Ishikawa (cell line): ENCODE data around the gene GREB1L.

Experiments used
- CEBPB ChIP-seq: IDR thresholded peaks from 2 replicates; pipeline ENCODE4 v1.6.1; 2012
- CREB1 ChIP-seq: IDR thresholded peaks from 2 replicates; pipeline ENCODE4 v1.6.1; 2012; ENCODE audit warnings: low read depth
- EGR1 ChIP-seq: IDR thresholded peaks from 2 replicates; pipeline ENCODE4 v1.6.1; 2012
- EP300 ChIP-seq: IDR thresholded peaks from 2 replicates; pipeline ENCODE4 v1.6.1; 2012; ENCODE audit warnings: borderline replicate concordance
- FOXM1 ChIP-seq: IDR thresholded peaks from 2 replicates; pipeline ENCODE4 v1.6.1; 2012; ENCODE audit warnings: low read depth, borderline replicate concordance
- NFIC ChIP-seq: IDR thresholded peaks from 2 replicates; pipeline ENCODE4 v1.6.1; 2012
- RAD21 ChIP-seq: IDR thresholded peaks from 2 replicates; pipeline ENCODE4 v1.6.1; 2012; ENCODE audit warnings: low read depth
- TAF1 ChIP-seq: IDR thresholded peaks from 2 replicates; pipeline ENCODE4 v1.6.1; 2012; ENCODE audit warnings: low read depth, mild to moderate bottlenecking
- TCF12 ChIP-seq: IDR thresholded peaks from 2 replicates; pipeline ENCODE4 v1.6.1; 2012; ENCODE audit warnings: low read depth
- TEAD4 ChIP-seq: IDR thresholded peaks from 2 replicates; pipeline ENCODE4 v1.6.1; 2012
- YY1 ChIP-seq: IDR thresholded peaks from 2 replicates; pipeline ENCODE4 v1.6.1; 2012; ENCODE audit warnings: low read depth
- ZBTB7A ChIP-seq: IDR thresholded peaks from 2 replicates; pipeline ENCODE4 v1.6.1; 2012; ENCODE audit warnings: low read depth
- TF ChIP-seq, protein P1 (sequence below): IDR thresholded peaks from 2 replicates; pipeline ENCODE4 v1.6.1; 2012
- TF ChIP-seq, protein P2 (sequence below): IDR thresholded peaks from 2 replicates; pipeline ENCODE4 v1.6.1; 2012; ENCODE audit warnings: low read depth, mild to moderate bottlenecking
- TF ChIP-seq, protein P3 (sequence below): IDR thresholded peaks from 2 replicates; pipeline ENCODE4 v1.6.1; 2012

Gene GREB1L

DNA sequence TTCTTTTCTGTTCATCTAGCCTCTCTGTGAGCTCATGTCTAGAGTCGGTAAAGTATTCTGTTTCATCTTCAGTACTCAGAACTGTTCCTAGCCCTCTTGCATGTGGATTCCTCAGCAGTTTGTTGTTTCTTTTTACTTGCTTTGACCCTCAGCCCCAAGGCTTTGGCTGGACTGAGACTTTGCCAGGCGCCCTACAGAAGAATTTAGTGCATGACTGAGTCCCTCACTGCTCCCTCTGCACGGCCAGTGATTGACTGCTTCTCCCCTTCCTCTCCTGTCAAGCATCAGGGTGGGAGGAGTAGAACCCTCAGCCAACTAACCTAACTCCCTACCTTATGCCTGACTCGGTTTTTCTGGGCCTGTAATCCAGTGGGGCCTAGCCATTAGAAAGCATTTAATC is 248.7 kb downstream of the GREB1L start:
- no peak for TF ChIP-seq RAD21
- TF ChIP-seq, protein P1, sequence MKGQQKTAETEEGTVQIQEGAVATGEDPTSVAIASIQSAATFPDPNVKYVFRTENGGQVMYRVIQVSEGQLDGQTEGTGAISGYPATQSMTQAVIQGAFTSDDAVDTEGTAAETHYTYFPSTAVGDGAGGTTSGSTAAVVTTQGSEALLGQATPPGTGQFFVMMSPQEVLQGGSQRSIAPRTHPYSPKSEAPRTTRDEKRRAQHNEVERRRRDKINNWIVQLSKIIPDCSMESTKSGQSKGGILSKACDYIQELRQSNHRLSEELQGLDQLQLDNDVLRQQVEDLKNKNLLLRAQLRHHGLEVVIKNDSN, result no peak

DNA sequence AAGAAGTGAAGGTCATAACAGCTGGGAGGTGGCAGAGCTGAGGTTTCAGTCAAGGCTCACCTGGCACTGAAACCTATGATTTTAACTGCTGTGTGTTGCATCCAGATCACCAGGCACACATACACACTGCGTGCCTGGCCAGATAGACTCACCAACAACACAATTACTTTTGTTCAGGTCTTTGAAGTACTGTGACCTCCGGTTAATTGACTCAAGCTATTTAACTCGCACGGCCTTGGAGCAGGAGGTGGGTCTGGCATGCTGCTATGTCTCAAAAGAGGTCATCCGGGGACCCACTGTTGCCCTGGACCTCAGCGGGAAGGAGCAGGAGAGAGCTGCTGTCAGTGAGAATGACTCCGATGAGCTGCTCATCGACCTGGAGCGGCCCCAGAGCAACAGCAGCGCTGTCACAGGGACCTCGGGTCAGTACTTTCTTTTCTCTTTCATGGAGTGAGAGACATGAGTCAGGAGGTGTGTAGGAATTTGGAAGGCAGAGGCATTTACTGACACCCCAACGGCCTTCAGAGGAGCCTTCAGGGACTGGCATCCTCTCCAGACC is 254.3 kb downstream of the GREB1L start:
- no peak for TF ChIP-seq RAD21
- TF ChIP-seq, protein P2, sequence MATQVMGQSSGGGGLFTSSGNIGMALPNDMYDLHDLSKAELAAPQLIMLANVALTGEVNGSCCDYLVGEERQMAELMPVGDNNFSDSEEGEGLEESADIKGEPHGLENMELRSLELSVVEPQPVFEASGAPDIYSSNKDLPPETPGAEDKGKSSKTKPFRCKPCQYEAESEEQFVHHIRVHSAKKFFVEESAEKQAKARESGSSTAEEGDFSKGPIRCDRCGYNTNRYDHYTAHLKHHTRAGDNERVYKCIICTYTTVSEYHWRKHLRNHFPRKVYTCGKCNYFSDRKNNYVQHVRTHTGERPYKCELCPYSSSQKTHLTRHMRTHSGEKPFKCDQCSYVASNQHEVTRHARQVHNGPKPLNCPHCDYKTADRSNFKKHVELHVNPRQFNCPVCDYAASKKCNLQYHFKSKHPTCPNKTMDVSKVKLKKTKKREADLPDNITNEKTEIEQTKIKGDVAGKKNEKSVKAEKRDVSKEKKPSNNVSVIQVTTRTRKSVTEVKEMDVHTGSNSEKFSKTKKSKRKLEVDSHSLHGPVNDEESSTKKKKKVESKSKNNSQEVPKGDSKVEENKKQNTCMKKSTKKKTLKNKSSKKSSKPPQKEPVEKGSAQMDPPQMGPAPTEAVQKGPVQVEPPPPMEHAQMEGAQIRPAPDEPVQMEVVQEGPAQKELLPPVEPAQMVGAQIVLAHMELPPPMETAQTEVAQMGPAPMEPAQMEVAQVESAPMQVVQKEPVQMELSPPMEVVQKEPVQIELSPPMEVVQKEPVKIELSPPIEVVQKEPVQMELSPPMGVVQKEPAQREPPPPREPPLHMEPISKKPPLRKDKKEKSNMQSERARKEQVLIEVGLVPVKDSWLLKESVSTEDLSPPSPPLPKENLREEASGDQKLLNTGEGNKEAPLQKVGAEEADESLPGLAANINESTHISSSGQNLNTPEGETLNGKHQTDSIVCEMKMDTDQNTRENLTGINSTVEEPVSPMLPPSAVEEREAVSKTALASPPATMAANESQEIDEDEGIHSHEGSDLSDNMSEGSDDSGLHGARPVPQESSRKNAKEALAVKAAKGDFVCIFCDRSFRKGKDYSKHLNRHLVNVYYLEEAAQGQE, result no peak
- no peak for TF ChIP-seq ZBTB7A
- TF ChIP-seq, protein P3, sequence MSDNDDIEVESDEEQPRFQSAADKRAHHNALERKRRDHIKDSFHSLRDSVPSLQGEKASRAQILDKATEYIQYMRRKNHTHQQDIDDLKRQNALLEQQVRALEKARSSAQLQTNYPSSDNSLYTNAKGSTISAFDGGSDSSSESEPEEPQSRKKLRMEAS, result no peak
- TF ChIP-seq FOXM1, result no peak
- TF ChIP-seq CREB1, result no peak
- TF ChIP-seq CEBPB, result no peak
- no peak for TF ChIP-seq EP300
- no peak for TF ChIP-seq YY1
- TF ChIP-seq TCF12, result no peak
- TF ChIP-seq EGR1, result no peak

DNA sequence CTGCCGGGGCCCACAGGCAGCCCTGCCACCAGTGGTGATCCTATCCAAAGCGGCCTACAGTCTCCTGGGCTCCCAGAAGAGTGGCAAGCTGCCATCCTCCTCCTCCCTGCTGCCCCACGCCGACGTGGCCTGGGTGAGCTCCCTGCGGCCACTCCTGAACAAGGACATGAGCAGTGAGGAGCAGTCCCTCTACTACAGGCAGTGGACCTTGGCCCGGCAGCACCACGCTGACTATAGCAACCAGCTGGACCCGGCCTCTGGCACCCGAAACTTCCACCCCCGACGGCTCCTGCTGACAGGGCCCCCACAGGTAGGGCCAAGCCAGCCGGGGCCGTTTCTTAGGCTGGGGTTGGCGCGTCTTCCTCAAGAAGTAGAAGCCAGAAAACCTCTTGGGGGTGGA is 258.0 kb downstream of the GREB1L start:
- TF ChIP-seq, protein P3, result no peak
- no peak for TF ChIP-seq RAD21

DNA sequence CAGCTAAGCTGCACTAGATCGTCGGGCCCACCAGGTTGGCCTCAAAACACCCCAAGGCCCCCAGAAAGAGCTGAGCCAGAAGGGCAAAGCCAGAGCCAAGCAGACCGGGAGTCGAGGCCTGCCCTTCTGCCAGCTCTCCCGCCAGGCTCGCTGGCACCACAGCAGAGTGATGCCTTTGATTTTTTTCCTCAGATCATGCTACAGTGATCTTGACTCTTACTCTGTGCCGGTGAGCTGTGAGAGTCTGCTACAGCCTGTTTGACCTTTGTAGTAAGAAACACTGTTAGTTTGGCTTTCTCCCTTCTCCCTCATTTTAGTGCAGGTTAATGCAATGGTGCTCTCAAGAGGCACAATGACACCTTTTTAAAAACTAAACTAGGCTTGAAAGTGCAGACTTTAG is 260.6 kb downstream of the GREB1L start:
- TF ChIP-seq CREB1 (no peak), ZBTB7A (no peak), TEAD4 (no peak), EP300 (no peak), NFIC (no peak), YY1 (no peak), FOXM1 (no peak), CEBPB (no peak)
- TF ChIP-seq, protein P1, result no peak
- TF ChIP-seq, protein P3, result no peak

DNA sequence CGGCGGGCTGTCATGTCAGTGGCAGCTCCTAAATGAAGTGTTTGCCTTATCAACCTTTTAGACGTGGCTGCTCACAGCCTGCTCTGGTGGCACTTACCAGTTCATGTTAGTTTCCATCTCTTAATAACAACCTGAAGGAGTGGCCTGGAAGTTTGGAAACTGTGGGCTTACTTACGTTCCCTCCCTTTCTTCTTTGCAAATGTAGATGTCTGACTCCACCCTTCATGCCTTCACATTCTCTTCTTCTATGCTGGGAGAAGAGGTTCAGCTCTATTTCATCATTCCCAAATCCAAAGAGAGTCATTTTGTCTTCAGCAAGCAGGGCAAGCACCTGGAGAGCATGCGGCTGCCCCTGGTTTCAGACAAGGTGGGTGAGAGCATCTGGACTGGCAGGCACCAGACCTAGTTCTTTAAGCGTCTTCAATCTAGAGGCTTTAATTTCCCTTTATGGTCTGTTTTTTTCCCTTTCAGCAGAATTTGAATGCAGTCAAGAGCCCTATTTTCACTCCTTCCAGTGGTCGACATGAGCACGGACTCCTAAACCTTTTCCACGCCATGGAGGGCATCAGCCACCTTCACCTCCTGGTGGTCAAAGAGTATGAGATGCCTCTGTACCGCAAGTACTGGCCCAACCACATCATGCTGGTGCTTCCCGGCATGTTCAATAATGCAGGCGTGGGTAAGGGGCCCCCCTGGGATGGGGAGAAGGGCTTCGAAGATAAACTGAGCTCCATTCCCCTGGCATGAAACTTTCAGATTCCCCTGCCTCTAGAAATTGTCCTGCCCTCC is 266.1 kb downstream of the GREB1L start:
- TF ChIP-seq TCF12 (no peak), YY1 (no peak)

DNA sequence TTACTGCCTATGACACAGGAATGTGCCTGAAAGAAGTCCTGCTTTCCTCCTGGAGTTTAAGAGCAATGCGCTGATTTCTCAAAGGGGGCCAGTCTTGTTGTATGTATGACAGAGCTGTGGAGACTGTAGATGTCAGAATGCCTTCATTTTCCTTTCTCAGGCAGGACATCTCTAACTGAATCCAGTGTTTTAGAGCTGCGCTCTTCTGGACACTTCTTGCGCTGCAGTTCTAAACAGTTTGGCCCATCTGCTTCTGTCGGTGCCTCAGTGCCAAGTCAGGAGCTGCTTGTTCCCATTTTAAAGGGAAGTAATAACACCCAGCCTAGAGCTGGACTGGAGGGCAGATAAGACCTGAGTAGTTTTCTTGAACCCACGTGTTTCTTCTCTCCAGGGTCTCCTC is 267.0 kb downstream of the GREB1L start:
- TF ChIP-seq TAF1 (no peak), EGR1 (no peak), CREB1 (no peak), TEAD4 (no peak), NFIC (no peak), EP300 (no peak), YY1 (no peak), RAD21 (no peak), CEBPB (no peak), FOXM1 (no peak), ZBTB7A (no peak), TCF12 (no peak)
- TF ChIP-seq, protein P3, result no peak
- TF ChIP-seq, protein P2, result no peak
- TF ChIP-seq, protein P1, result no peak
